SK-N-MC (cell line): ENCODE data around the gene LRRD1.
"Not testable (repeated sequence)": the region's sequence is repeated elsewhere in the genome, so short reads cannot be mapped to it uniquely, and the experiment has no call there.

Experiments used
- DNase-seq: peaks from one replicate; pipeline ENCODE4 v3.0.0-alpha.2; 2011; ENCODE audit warnings: low read depth, low spot score
- H3K27ac ChIP-seq: fragments of 200-600 bp; sonication (generic); 2 replicates; pipeline ENCODE4 v1.5.1; 2016; ENCODE audit warnings: mixed run types
- H3K36me3 ChIP-seq: fragments of 200-600 bp; sonication (generic); 2 replicates; pipeline ENCODE4 v1.6.1; 2017; ENCODE audit warnings: antibody characterized with exemption, low read length, mixed read lengths; ENCODE audit not compliant: insufficient read depth
- H3K4me3 ChIP-seq: fragments of 200-600 bp; sonication (generic); 2 replicates; pipeline ENCODE4 v1.5.1; 2016
- H3K9ac ChIP-seq: fragments of 200-600 bp; sonication (generic); 2 replicates; pipeline ENCODE4 v1.8.0; 2017; ENCODE audit warnings: mixed run types, mixed read lengths; ENCODE audit not compliant: insufficient read length
- H3K9me3 ChIP-seq: fragments of 200-600 bp; sonication (generic); 2 replicates; pipeline ENCODE4 v1.6.1; 2017; ENCODE audit warnings: low read depth, mild to moderate bottlenecking, antibody characterized with exemption, low read length, moderate library complexity, mixed read lengths
- EZH2 ChIP-seq: fragments of 200-600 bp; sonication (generic); IDR thresholded peaks from one replicate; pipeline ENCODE4 v1.6.1; 2017; ENCODE audit warnings: antibody characterized with exemption
- FOXP2 ChIP-seq: optimal IDR thresholded peaks from 2 replicates; pipeline ENCODE3; 2011; ENCODE audit warnings: mild to moderate bottlenecking, moderate library complexity; ENCODE audit not compliant: insufficient read depth; ENCODE audit errors: extremely low read length, control extremely low read depth
- POLR2AphosphoS5 ChIP-seq: IDR thresholded peaks from 2 replicates; pipeline ENCODE4 v1.6.1; 2012; ENCODE audit warnings: mild to moderate bottlenecking, low read depth, low read length, borderline replicate concordance

The LRRD1 gene

GRCh38 chr7:92177362-92177761, 1.6 kb downstream of the LRRD1 start:
- H3K27ac ChIP-seq = peak overlapping the region; percentile 12
- H3K9me3 ChIP-seq = no peaks in the 10 kb centered on the region
- DNase-seq = peak; percentile 5
- TF ChIP-seq FOXP2 = no peak
- TF ChIP-seq POLR2AphosphoS5 = no peak
- TF ChIP-seq EZH2 = no peak
- H3K4me3 ChIP-seq = no peak overlapping the region
- no peaks in the 10 kb centered on the region for H3K36me3 ChIP-seq
- no peak overlapping the region for H3K9ac ChIP-seq

GRCh38 chr7:92169529-92169928, 9.4 kb downstream of the LRRD1 start:
- H3K36me3 ChIP-seq, H3K27ac ChIP-seq, H3K4me3 ChIP-seq, H3K9me3 ChIP-seq, DNase-seq, H3K9ac ChIP-seq: not testable (repeated sequence)

DNA sequence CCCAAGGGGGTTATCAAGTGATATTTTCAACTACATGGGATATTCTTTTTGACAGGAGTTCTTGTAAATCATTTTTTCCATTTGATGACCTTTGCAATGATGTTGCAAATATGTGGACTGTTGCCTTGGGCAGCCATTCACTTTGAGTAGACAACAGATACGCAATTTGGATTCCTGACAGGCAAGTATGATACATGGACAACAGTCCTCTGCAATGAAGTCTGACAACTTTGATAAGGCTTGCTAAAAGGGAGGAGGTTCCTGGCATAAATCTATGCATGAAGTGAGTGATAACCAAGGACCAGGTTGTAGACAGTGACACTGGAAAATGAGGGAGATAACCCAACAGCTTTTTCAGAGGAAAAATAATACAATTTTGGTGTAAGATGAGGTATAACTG, 17.7 kb downstream of the LRRD1 start:
- Histone ChIP-seq H3K4me3 (no peak overlapping the region), H3K27ac (no peak overlapping the region), H3K9me3 (no peaks in the 10 kb centered on the region), H3K36me3 (no peaks in the 10 kb centered on the region), H3K9ac (no peak overlapping the region)
- TF ChIP-seq POLR2AphosphoS5 (no peak), EZH2 (no peak), FOXP2 (no peak)
- no peak for DNase-seq

DNA sequence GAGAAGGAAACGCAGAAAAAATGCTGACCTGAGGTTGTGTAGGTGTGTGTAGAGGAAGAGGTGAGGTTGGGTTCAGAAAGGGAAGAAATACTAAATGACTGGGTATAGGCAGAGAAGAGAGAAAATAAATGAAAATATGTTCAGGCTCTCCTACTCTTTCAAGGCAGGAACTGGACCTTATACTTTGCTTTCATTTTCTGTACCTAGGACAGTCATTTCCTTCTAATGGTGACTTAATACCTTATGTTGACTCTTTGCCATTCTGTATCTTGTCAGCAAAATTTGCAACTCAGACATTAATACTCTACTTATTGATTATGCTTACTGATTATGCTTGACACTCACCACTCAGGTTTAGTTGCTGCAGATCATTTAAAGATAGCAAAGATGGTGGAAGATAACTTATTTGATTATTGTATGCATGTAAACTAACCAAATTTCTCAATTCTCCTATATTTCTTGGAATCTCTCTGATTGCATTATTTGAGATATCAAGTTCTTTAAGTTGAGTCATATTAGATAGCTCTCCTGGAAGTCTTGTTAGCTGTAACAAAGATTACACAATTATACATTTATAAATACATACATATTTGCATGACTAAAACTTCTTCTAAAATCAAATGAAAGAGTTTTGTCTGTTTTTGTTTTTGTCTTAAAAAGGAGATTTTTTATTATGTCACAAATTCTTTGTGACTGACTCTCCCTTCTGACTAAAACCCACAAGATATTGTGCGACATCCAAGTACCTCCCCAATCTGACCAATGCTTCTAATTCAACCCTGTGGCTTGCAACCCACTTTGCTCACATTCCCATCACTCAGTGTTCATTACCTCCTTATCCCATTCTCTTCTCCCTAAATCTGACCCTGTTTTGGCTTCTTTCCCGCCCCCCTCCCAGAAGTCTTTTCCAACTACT, 20.0 kb downstream of the LRRD1 start:
- Histone ChIP-seq H3K9ac (no peak overlapping the region), H3K9me3 (no peaks in the 10 kb centered on the region), H3K36me3 (no peaks in the 10 kb centered on the region), H3K4me3 (no peak overlapping the region), H3K27ac (no peak overlapping the region)
- TF ChIP-seq POLR2AphosphoS5 (no peak), FOXP2 (no peak), EZH2 (no peak)
- DNase-seq = no peak

DNA sequence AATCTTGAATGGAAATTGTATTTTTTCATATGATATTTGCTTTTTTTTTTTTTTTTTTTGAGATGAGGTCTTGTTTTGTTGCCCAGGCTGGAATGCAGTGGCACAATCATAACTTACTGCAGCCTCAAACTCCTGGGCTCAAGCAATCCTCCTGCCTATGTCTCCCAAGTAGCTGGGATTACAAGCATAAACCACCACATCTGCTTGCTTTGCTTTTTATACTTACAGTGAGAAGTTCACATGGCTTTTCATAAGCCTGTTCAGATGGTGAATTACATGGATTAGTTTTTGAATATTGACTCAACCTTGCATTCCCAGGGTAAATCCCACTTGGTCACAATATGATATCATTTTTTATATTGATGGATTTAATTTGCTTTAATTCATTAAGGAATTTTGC, 22.0 kb downstream of the LRRD1 start:
- no peak for DNase-seq
- no peaks in the 10 kb centered on the region for H3K36me3 ChIP-seq
- no peak overlapping the region for H3K4me3 ChIP-seq
- H3K9me3 ChIP-seq = no peaks in the 10 kb centered on the region
- H3K9ac ChIP-seq = no peak overlapping the region
- no peak for TF ChIP-seq POLR2AphosphoS5
- no peak for TF ChIP-seq FOXP2
- TF ChIP-seq EZH2 = no peak
- no peak overlapping the region for H3K27ac ChIP-seq

GRCh38 chr7:92155108-92155739, 23.7 kb downstream of the LRRD1 start:
- H3K36me3 ChIP-seq = no peaks in the 10 kb centered on the region
- DNase-seq = no peak
- no peak overlapping the region for H3K27ac ChIP-seq
- H3K4me3 ChIP-seq = no peak overlapping the region
- TF ChIP-seq EZH2 (no peak), FOXP2 (no peak), POLR2AphosphoS5 (no peak)
- H3K9me3 ChIP-seq = no peaks in the 10 kb centered on the region
- H3K9ac ChIP-seq = no peak overlapping the region

GRCh38 chr7:92150450-92151017, 28.4 kb downstream of the LRRD1 start:
- H3K36me3 ChIP-seq = no peaks in the 10 kb centered on the region
- H3K9me3 ChIP-seq = no peaks in the 10 kb centered on the region
- no peak overlapping the region for H3K4me3 ChIP-seq
- TF ChIP-seq FOXP2 = no peak
- DNase-seq = no peak
- H3K9ac ChIP-seq = no peak overlapping the region
- no peak overlapping the region for H3K27ac ChIP-seq

DNA sequence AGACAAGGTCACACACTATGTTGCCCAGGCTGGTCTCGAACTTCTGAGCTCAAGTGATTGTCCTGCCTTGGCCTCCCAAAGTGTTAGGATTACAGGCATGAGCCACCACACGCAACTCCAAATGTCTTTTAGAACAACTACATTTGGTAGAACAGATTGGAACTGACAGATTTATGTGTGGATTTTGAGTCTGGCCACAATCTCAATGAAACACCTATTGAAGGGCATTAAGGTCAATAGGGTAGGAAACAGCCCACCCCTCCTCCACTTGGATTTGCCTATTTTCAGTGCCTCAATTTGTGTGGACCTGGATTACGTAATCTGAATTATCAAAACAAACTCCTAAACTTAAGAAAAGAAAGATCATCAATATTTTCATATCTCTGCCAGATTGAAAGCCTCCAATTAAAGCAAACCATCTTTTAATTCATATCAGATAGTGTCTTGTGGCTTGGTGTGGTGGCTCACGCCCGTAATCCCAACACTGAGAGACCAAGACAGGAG, 29.2 kb downstream of the LRRD1 start:
- H3K27ac ChIP-seq = no peak overlapping the region
- DNase-seq = no peak
- H3K9ac ChIP-seq = no peak overlapping the region
- no peak overlapping the region for H3K4me3 ChIP-seq
- no peak for TF ChIP-seq POLR2AphosphoS5
- TF ChIP-seq EZH2 = no peak
- no peak for TF ChIP-seq FOXP2
- no peaks in the 10 kb centered on the region for H3K9me3 ChIP-seq
- H3K36me3 ChIP-seq = no peaks in the 10 kb centered on the region

DNA sequence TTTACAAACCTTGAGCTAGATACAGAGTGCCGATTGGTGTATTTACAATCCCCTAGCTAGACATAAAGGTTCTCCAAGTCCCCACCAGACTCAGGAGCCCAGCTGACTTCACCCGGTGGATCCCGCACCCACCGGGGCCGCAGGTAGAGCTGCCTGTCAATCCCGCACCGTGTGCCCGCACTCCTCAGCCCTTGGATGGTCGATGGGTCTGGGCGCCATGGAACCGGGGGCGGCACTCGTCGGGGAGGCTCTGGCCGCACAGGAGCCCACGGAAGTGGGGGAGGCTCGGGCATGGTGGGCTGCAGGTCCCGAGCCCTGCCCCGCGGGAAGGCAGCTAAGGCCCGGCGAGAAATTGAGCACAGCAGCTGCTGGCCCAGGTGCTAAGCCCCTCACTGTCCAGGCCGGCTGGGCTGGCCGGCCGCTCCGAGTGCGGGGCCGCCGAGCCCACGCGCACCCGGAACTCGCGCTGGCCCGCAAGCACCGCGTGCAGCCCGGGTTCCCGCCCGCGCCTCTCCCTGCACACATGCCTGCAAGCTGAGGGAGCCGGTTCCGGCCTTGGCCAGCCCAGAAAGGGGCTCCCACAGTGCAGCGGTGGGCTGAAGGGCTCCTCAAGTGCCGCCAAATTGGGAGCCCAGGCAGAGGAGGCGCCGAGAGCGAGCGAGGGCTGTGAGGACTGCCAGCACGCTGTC, 35.6 kb downstream of the LRRD1 start:
- not testable (repeated sequence) for H3K9me3 ChIP-seq, DNase-seq, H3K4me3 ChIP-seq, H3K36me3 ChIP-seq, H3K27ac ChIP-seq, H3K9ac ChIP-seq

DNA sequence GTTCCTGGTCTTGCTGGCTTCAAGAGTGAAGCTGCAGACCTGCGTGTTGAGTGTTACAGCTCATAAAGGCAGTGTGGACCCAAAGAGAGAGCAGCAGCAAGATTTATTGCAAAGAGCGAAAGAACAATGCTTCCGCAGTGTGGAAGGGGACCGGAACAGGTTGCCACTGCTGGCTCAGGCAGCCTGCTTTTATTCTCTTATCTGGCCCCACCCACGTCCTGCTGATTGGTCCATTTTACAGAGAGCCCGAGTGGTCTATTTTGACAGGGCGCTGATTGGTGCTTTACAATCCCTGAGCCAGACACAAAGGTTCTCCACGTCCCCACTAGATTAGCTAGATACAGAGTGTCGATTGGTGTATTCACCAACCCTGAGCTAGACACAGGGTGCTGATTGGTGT, 36.2 kb downstream of the LRRD1 start:
- not testable (repeated sequence) for H3K36me3 ChIP-seq, H3K9me3 ChIP-seq, H3K9ac ChIP-seq, DNase-seq, H3K4me3 ChIP-seq, H3K27ac ChIP-seq
